Stimulated activated CD8-positive, alpha-beta memory T cell treated with anti-CD3 and anti-CD28 coated beads, Interleukin-7, amount 100 ng/mL, for 4 hours (primary cell): ENCODE measurements around the gene ACKR1.

ENCODE experiments used
- DNase-seq, 2 donors: peaks; one replicate each; pipeline ENCODE4 v3.0.0-alpha.2; 2020; ENCODE audit warnings: low read depth in 2 of 2

Gene ACKR1, protein sequence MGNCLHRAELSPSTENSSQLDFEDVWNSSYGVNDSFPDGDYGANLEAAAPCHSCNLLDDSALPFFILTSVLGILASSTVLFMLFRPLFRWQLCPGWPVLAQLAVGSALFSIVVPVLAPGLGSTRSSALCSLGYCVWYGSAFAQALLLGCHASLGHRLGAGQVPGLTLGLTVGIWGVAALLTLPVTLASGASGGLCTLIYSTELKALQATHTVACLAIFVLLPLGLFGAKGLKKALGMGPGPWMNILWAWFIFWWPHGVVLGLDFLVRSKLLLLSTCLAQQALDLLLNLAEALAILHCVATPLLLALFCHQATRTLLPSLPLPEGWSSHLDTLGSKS

DNA sequence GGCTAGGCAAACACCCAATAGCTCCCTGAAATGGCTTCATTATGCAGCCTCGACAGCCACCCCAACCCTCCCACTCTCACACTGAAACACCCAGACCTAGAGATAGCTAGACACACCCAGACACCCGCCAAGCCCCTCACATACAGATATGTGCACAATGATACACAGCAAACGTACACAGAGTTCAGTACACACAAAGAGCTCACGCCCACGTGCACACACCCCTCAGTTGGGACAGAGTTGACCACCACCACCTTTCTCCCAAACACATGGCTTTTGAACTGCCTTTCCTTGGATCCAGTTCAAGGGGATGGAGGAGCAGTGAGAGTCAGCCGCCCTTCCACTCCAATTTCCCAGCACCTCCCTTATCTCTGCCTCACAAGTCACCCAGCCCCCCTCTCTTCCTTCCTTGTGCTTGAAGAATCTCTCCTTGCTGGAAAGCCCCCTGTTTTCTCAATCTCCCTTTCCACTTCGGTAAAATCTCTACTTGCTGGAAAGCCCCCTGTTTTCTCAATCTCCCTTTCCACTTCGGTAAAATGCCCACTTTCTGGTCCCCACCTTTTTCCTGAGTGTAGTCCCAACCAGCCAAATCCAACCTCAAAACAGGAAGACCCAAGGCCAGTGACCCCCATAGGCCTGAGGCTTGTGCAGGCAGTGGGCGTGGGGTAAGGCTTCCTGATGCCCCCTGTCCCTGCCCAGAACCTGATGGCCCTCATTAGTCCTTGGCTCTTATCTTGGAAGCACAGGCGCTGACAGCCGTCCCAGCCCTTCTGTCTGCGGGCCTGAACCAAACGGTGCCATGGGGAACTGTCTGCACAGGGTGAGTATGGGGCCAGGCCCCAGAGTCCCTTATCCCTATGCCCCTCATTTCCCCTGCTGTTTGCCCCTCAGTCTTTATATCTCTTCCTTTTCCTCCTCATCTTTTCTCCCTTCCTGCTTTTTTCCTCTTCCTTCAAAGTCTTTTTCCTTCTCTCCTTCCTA lies at the start of gene ACKR1:
TSS of gene ACKR1 (plus strand) at position 715 of the 981 bp plus-strand sequence. CDS start at position 800, 85 bp downstream.
- DNase-seq, result no peak

DNA sequence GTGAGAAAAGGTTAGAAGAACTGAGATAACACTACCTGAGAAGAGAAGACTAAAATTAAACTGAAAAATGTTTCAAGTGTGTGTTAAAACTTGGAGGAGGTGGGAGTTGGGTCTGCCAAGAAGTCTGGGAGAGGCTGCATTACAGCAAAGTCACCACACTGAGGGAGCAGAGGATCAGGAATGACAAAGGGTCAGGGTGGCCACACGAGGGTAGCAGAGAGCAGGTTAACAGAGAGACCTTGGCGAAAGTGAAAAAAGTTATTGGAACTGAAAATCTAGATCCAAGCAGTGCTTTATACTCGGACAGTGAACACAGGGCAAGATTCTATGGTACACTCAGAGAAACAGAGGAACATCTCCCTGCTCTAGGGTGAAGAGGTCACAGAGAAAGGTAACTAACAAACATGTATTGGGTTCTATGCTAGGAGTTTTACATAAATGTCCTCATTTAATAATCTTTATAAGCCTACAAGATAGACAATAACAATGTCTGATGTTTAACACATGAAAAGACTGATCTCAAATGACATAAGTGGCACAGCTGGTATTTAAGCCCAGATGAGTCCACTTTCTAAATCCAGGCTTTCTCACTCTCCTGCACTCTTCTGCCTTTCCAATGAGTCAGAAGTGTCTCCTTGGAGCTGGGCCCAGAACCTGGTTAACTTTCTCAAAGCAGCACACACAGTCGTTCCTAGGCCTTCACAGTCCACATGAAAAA lies 43.5 kb upstream of the ACKR1 start:
- DNase-seq, result peak; percentile 27 to 29

DNA sequence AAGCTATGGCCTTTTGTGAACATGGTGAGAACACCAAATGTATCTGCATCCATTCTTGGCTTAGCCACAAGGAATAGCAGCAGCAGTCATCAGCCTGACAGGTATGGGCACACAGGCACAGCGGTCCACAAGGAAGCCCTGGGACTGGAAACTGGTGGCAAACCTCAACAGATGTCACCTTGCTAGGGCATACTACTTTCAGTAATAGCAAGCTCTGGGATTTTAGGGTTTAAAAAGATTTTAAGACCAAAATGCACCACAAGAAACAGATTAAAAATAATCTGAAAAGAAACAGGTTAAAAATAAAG lies 43.0 kb upstream of the ACKR1 start:
- no peak for DNase-seq

DNA sequence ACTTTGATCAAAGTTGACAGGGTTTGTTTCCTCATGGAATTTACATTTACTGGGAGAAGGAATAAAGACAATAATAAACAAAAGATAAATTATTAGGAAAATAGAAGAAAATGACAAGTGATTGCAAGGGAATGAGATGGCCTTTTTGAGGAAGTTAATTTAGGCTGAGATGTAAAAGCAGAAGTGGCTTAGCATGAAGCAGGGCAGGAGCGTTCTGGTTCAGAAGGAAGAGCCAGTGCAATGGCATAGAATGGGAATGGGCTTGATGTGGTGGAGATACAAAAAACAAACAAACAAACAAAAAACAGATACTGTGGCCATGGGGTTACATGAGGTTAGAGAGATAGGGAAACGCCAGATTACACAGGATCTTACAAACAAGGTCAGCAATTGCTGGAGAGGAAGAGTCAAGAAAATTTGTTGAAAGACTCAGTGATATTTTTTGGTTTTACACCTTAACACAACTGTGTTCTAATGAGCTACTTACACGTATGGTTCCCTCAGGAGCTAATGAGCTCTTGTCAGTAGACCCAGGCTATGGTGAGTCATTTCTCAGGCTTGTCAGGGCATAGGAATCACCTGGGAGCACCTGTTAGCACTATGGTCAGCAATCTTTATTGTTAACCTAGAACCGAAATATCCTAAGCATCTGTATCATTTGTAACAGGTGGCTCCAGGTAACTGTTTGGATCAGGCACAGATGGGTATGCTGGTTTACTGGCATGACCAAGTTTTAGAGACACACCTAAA lies 42.0 kb upstream of the ACKR1 start:
- no peak for DNase-seq

DNA sequence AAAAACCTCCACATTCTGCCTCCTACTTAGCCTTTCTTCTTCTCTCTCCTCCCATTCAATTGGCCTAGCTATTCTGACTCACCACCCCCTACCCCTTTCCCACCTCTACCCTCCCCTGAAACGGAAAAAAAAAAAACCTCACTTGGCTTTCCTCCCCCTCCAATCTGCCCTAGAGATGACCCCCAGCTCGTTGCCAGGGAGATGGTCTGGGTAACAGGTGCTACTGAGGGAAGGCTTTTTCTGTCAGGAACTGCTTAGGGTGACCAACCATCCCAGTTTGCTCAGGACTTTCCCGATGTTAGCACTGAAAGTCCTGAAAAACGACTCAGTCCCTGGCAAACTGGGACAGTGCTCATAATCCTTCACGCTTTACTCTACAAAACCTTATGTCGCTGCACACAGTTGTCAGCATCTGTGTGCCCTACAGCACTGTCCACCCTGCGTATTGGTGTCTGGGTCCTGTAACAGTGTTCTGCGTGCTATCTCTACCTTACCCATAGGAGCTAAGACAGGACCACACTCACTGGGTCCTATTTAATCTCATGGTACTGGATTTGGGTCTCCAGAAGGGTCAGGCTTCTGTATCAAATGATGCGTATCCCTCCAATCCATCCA lies 41.0 kb upstream of the ACKR1 start:
- DNase-seq, result no peak

DNA sequence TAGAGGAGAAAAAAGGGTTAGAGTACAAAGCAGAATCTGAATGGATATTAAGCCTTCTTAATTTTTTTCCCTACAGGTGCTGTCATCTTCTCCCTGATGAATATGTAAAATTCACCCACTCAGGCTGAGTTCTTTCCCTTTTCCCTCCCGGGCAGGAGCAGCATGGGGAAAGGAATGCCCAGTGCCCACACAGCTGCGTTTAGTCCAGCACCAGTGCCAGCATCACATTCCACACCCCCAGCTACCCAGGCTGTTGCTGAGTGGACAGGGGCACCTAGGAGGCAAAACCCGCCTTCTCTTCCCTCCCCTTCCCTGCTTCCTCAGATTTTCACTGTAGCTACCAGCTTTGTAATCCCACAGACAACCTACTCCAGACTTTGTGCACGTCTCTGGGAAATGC lies 36.6 kb upstream of the ACKR1 start:
- no peak for DNase-seq

DNA sequence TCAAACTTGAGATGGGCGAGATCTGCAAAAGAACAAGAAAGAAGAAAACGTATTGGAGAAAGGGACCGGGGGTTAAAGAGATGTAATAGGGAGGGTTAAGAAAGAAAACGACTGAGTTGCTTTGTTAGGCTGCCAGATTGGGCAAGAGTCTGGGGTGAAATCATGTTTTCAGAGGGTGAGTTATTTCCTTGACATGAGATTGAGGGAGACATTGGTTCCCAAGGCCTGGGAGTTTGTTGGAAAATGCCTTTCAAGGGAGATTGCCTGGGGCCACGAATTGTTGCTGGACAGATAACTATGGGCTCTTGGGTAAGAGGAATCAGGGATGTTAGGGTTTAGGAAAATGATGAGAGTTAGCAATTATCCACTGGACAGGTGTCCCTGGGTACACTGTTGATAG lies 34.0 kb upstream of the ACKR1 start:
- no peak for DNase-seq

DNA sequence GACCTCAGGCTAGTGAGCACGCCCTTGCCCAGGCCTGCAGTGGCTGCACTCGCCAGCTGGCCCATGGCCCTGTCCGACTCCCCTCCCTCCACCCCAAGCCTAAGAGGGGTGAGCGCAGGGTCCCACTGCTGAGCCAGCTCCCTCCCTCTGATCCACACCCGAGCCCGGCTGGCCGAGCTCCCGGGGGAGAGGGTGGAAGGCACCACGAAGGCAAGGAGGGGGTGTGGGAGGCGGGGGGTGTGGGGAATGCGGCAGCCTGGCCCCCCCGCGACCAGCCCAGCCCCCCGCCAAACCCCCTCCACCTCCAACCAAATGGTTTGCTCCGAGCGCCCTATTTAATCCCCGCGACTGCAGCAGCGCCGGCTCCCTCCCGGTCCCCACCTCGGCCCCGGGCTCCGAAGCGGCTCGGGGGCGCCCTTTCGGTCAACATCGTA lies 33.4 kb upstream of the ACKR1 start, which contains the start of gene CADM3:
TSS of gene CADM3 (plus strand) at position 362 of the 434 bp plus-strand sequence. CDS start 151 bp downstream, outside the sequence.
- DNase-seq, result no peak

DNA sequence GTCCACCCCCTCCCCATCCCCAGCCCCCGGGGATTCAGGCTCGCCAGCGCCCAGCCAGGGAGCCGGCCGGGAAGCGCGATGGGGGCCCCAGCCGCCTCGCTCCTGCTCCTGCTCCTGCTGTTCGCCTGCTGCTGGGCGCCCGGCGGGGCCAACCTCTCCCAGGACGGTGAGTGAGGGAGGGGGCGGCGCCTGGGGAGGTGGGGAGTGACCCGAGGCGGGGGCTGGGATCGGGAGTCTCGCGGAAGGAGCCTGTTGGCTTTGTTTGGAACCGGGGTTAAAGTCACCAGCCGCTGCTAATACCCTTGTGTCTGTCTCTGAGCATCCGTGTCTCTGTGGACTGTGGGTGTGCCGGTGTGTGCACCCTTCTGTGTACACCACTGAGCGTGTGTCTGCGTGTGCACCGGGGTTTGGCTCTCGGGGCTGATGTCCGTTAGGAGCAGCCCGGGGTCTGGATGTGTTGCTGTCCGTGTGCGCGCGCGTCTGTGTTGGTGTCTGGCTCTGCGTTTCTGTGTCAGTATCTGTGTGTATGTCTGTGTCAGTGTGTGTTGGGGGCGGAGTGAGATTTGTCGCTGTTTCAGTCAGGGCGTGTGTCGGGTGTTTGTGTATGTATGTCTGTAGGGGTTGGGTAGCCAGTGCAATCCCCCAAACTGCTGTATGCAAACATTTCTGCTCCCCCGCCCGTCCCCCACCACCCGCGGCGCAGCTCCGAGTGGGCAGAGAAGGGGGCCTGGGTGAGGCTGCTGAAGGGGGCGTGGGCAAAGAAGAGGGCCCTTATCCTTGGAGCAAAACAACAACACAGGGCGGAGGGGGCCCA lies 32.8 kb upstream of the ACKR1 start:
- DNase-seq, result no peak

DNA sequence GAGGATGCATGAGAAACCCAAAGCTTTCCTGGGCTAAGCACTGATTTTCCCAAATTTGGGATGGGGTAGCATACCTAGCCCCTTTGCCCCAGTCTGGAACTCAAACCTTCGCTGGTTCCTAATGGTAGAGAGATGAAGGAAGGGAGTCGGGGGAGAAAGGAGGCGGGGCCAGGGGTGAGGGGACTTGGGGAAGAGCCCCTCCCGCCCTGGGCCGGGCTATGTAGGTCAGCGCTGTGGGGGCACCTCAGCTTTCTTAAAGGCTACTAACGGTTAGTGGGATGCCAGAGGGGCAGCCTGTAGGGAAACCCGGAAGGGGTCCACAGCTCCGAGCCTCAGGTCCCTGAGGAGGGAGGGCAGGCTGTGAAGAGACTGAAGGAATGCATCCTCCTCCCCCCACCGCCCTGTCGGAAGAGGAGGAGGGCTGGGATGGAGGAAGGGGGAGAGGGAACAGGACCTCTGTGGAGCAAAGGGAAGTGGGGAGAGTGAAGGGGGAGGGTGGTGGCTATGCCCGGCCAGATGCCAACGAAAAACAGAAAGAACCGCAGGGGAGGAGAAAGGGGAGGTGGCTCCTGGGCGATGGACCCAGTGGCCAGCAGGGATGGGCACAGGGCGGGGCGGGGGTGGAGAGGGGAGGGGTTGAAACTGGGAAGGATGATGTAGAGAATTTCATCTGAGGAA lies 31.9 kb upstream of the ACKR1 start:
- DNase-seq, result no peak

DNA sequence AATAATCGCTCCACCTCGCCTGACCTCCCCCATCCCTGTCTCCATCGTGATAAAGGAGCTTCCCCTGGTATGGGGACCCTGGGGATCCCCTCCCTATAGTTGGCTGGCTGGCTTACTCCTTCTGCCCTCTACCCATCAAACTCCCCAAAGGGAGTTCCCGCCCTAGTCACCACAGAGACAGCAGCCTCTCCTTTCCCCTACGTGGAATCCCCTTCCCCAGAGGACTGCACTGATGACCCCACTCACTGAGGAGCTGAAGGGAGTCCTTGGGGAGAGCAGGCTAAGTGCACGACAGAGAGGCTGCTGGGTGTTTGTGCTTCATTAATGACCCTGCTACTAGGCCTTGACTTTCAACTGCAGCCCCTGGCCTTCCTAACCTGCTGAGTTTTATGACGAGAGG lies 31.4 kb upstream of the ACKR1 start:
- no peak for DNase-seq

DNA sequence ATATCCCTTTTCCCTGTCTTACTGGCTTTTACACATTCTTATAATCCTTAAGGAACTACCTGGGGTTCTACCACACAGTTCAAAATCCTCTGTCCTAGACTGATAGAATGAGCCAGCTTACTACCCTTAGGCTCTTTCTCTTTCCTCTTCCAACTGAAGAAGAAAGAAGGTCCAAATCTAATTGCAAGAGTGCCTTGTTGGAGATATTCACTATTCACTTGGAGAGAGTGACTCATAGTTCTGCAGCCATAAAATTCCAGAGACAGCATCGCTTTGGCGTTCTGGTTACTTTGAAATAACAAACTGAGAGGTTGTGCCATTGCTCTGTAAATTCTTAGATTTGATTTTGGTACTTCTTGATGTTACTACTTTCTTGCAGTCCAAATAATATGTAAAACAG lies 29.1 kb upstream of the ACKR1 start:
- no peak for DNase-seq

DNA sequence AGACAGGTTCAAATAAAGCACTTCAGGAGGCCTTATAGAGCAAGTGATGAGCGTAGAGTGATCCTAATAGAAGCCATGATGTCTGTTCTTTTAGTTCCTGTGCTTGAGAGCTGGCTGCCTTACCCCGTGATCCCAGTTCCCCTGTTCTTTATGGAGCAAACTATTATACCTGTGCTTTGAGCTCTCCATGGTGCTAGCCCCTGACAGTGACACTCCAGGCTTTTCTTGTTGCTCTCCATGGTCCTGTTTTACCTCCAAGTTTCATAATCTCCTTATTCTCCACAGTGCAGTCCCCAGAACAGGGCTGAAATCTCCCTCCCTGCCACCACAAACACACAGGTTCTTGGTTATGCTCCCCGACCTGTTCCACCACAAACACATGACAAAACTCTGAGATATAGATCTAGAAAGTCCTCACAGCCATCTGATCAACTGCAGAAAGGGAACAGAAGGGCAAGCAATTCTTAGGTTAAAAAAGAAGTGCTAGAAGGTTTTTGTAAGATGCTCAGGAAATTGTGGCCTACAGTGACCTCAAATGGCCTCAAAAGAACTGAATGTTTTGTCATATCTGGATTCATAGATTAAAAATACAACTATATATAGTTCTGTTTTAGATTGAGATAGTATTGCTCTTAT lies 27.3 kb upstream of the ACKR1 start:
- DNase-seq, result no peak

DNA sequence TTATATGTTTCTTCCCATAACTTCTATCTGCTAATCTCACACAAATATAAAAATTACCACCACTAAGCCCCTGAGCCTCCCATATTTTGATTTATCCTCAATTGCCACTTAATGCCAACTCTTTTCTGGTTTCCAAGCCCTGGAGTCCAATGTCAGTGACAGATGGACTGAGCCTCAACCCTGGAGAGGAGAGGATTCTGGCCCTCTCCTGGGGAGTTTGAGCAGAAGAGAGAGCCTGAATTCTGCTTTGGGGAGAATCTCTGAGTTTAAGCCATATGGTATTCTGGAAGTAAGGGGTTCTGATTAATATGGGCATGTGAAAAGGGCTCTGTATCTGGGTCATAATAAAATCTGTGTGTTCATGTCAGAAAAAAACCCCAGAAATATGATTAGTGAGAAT lies 24.8 kb upstream of the ACKR1 start:
- no peak for DNase-seq

DNA sequence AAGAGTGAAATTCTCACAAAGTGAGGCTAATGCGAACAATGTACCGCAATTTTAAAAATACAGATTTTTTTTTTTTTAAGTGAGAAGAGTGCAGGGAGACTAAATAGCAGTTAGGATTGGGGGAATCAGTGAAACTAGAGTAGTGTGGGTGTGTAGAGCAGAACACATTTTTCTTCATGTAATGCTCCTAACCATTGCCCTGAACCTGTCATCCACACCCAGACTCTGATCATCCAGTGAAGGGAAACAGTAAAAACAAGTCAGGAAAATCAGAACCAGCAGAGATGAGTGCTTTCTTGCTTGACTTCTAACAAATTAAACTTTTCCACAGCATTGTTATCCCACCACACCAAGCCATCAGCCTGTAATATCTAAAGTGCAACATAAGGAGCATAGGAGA lies 24.2 kb upstream of the ACKR1 start:
- DNase-seq, result no peak

DNA sequence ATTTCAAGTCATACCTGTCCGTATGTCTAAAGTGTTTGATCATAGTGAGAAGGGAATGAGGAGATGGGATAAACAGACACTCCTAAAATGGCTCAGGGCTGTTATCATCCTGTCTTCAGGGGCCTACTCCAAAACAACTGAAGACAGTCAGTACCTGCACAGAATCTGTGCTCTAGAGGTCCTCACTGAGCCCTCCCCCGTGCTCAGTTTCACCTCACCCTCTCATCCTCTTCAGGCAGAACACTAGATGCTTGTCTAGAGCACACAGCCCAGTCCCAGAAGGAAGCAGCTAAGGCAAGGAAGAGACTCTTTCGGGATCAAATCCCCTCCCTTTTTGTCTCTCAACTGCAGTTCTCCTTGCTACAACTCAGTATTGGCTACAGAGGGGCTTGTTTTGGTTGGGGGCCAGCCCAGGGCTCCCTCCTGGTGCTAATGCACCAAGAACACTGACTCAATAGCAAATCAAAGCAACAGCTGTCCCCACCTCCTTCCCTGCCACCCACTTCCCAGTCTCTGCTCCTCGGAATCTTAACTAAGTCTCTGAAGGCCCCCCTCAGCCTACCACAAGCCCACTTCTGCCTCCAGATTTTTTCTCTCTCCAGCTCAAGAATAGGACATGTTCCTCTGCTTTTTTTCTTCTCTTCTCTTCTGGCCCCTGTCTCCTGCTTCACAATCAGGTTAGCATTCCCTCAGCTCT lies 23.2 kb upstream of the ACKR1 start:
- no peak for DNase-seq

DNA sequence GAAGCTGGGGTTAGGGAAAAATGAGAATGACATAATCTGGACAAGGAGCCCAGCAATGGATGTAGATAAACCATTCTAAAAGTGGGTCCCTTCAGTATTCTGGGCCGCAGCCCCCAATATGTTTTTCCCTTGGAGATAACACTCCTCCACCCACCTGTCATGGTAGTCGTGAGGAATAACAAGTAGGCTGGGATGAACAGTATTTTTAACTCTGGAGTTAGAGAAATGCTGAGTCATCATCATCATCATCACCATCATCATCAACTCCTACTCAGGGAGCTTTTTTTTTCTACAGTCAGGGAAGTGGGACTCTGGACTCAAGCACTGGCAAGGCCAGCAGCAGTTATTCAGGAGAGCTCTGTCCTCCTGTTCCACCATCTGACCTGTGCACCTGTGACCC lies 20.5 kb upstream of the ACKR1 start:
- no peak for DNase-seq

DNA sequence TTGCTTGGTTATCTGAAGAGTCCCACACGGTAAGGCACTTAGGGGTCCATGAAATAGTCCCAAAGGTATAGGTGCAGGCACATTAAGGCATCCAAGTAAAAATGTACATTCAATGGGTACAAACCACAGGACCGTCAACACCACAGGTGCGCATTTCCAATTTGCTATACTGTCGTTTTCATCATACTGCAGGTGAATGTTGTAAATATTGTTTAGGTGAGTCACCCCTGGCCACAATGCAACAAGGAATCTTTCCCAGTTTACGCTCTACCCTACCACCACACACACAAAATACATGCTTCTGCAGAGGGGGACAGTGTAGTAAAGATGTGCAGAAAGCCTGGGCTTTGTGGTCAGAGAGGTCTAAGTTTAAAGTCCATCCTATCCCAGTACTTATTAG lies 19.6 kb upstream of the ACKR1 start:
- no peak for DNase-seq

DNA sequence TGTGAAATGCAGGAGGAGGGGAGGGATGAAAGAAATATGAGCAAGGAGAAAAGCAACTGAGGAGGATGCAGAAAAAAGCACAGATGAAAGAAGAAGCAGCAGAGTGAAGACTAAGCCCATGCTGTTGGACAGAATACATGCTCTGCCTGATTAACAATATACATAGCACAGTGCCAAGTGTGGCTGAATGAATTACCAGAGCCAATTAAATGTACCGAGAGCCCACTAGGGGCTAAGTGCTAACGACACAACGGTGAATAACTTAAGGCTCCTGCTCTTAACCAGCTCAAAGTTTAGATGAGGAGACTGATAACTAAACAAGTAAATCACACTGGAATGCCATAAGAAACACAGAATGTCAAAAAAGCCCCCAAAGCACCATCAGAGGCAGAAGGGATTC lies 17.6 kb upstream of the ACKR1 start:
- DNase-seq, result no peak
